GM12865 (cell line): ENCODE results near the gene PSD2.
A peak's percentile ranks its signal among the peaks of the same experiment; 100 is the strongest.

ENCODE experiments used
- DNase-seq: peaks from one replicate; pipeline ENCODE4 v3.0.0; 2010; ENCODE audit warnings: low read depth
- H3K4me3 ChIP-seq: 2 replicates; pipeline ENCODE4 v1.5.1; 2011; ENCODE audit warnings: mild to moderate bottlenecking, low read depth, low read length, control low read depth
- TF ChIP-seq, protein P1 (sequence below): IDR thresholded peaks from 2 replicates; pipeline ENCODE4 v1.5.1; 2011; ENCODE audit warnings: low read length, control low read depth, low read depth, inconsistent platforms; ENCODE audit not compliant: insufficient read depth; ENCODE audit errors: missing control alignments

The PSD2 gene

DNA sequence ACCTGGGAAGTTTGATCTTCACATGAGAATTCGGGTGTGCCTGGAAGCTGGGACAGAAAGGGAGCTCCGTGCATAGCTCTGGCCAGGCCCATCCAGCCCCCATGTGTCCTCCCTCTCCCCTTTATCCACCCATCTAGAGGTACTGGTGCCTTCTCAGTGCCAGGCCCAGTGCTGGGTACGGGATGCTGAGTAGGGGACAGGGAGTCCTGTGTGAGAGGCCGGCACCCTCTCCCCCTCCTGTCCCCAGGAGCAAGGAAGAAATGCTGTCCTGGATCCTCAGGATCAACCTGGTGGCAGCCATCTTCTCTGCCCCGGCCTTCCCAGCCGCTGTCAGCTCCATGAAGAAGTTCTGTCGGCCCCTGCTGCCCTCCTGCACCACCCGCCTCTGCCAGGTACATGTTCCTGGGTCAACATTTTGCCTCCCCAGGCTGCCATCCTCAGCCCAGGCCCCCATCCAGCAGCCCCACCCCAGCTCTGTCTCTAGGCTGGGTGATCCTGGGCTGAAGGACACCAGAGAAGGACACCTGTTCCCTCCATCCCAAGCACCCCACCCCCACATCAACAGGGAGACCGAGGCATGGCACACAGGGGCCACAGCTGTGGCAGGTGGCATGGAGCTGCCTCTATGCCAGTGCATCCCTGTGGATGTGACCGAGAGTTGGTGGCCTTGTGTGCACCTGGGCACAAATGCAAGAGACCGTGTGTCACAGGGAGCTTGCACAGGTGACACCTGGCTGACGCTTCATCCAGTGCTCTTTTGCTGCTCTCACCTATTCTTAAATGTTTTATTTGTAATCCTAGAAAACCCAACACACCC, 43.0 kb downstream of the PSD2 start:
- no peak for DNase-seq
- no peak overlapping the region for H3K4me3 ChIP-seq
- TF ChIP-seq, protein P1, sequence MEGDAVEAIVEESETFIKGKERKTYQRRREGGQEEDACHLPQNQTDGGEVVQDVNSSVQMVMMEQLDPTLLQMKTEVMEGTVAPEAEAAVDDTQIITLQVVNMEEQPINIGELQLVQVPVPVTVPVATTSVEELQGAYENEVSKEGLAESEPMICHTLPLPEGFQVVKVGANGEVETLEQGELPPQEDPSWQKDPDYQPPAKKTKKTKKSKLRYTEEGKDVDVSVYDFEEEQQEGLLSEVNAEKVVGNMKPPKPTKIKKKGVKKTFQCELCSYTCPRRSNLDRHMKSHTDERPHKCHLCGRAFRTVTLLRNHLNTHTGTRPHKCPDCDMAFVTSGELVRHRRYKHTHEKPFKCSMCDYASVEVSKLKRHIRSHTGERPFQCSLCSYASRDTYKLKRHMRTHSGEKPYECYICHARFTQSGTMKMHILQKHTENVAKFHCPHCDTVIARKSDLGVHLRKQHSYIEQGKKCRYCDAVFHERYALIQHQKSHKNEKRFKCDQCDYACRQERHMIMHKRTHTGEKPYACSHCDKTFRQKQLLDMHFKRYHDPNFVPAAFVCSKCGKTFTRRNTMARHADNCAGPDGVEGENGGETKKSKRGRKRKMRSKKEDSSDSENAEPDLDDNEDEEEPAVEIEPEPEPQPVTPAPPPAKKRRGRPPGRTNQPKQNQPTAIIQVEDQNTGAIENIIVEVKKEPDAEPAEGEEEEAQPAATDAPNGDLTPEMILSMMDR, result no peak

DNA sequence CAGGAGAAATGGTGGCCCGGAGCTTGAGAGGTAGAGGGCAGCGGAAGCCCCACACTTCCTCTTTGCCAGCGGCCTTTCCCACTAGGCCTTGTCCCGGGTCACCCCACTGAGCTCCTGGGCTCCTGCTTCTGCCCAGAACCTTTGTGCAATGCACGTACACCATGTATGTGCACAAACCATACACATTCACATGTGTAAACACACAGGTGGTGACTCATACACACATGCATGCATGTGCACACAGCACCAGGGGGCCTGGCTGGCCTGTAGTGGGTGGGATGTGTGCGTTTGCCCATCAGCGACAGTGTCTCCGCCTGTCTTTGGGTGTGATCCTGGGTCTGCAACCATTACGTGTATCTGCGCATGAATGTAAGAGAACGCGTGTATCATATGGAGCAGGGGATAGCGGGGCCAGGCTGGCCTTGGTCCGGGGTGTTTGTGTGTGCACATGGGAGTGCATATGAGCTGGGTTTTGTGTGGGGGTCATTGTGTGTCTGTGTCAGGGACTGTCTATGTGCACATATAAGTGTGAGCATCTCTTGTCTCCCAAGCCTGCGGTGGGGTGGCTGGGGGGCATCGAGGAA, 43.7 kb downstream of the PSD2 start:
- DNase-seq, result no peak
- TF ChIP-seq, protein P1, result no peak
- H3K4me3 ChIP-seq, result no peak overlapping the region

DNA sequence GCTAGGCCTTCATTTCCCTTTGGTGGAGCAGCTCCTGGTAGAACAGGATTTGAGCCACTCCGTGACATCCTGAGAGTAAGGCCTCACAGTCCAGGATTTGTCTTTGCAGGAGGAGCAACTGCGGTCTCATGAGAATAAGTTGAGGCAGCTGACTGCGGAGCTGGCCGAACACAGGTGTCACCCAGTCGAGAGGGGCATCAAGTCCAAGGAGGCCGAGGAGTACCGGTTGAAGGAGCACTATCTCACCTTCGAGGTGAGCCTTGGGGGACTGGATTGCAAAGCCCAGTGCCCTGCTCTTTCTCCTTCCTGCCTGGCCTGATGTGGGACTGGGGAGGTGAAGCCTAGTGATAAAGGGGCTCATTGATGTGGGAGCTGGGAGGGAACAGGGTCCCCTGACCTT, 44.3 kb downstream of the PSD2 start:
- no peak overlapping the region for H3K4me3 ChIP-seq
- TF ChIP-seq, protein P1, result no peak
- no peak for DNase-seq

DNA sequence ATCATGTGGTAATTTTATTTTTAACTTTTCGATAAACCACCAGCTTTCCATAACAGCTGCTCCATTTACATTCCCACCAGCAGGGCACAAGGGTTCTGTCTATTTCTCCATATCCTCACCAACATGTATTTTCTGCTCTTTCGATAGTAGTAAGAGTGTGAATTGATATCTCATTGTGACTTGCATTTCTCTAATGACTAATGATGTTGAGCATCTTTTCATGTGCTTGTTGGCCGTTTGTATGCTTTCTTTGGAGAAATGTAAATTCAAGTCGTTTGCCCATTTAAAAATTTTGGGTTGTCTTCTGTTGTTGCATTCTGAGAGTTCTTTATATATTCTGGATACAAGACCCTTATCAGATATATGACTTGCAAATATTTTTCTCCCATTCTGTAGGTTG, 45.9 kb downstream of the PSD2 start:
- H3K4me3 ChIP-seq, result no peak overlapping the region
- TF ChIP-seq, protein P1, result no peak
- no peak for DNase-seq

DNA sequence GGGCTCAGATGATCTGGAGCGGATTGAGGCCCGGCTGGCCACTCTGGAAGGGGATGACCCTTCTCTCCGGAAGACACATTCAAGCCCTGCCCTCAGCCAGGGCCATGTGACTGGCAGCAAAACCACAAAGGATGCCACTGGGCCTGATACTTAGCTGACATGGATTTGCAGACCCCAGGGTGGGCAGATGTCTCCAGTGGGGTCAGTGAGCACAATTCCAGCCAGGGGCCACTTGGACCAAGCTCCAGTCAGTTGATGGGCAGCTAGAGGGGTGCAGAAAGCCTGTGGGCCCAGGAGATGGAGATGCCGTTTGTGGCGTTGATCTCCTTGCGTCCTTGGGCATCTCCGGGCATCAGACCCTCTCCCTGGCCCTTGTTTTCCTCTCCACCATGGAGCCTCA, 46.7 kb downstream of the PSD2 start:
- no peak for DNase-seq
- no peak overlapping the region for H3K4me3 ChIP-seq
- TF ChIP-seq, protein P1, result no peak

DNA sequence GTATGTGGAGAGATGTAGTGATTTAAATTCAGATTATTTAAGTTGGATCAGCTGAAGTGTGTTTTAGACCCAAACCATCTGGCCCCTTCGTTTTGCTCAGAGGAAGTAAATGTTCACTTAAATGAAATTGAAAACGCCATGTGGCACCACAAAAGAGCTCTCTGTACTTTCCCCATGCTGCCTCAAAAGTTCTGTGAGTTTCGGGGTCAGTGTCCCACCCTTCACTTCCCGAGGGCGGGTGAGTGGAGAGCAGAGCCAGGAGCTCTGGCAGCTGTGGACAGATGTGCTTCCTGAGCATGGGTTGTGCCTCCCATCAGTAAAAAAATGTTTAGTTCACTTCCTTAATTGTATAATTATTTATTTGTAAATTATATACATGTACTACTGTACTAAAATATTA, 48.4 kb downstream of the PSD2 start:
- H3K4me3 ChIP-seq, result no peak overlapping the region
- peak; percentile 72 for DNase-seq
- TF ChIP-seq, protein P1, result no peak
